Amniotic epithelial cell (primary cell): Measurements from ENCODE around the gene SCGB2B2.
"Not testable (repeated sequence)": the region's sequence is repeated elsewhere in the genome, so short reads cannot be mapped to it uniquely, and the experiment has no call there.

Experiments
- DNase-seq: peaks from one replicate; pipeline ENCODE4 v3.0.0-alpha.2; 2010; ENCODE audit warnings: low read depth

Gene SCGB2B2

DNA sequence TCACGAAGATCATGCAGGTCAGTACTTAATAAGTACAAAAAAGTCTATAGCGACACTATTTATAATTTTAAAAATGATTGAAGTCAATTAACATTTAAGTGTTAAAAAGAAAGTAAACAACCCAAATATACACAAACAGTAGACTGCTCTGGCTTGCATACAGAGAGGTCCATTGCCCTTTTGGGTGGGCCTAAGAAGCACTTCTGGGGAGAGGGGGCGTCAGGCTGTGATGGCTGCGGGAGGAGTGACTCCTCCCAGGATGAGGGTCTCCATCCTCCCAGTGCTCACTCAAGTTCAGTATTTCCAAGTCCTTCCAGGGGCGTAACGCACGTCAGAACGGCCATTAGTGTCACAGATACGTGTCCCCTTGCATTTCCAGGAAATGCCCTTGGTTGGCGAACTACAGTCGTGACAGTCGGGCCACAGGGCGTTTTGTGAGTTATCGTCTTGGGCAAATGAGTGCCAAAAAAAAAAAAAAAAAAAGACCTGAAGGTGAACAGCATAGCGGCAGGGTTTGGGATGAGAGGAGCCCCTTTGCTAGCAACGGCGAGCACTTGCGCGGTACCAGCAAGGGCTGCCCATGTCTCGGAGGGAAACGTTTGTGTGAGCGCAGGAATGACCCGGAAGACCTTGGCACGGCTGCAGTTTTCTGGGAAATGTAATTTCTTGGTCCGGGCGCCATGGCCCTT, at the start of gene SCGB2B2:
Gene SCGB2B2, minus strand, starts transcription at position 463 of the 689 bp plus-strand sequence. CDS start 82,596 bp downstream, outside the sequence.
- DNase-seq: no peak

DNA sequence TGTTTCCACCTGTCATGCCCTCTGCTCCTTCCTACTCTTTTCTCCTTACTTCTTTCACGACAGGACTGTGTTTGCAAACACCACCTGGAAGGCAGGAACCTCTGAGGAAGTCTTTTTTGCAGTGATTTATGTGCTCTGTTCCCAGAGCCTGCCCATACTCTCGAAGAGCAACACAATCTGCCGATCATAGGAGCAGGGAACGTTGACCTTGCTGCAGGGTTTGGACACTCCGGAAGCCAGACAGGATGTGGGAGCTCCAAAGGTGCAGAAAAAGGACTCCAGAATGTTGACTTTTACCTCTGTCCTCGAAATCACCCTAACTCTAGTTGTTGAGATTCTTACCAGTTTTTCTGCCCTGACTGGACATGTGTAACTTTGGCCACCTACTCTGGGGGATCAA, 48.4 kb upstream of the SCGB2B2 start:
- DNase-seq: no peak

- DNase-seq: no peak
Observed at GRCh38 chr19:34722353-34722752, 45.4 kb upstream of the SCGB2B2 start.

DNA sequence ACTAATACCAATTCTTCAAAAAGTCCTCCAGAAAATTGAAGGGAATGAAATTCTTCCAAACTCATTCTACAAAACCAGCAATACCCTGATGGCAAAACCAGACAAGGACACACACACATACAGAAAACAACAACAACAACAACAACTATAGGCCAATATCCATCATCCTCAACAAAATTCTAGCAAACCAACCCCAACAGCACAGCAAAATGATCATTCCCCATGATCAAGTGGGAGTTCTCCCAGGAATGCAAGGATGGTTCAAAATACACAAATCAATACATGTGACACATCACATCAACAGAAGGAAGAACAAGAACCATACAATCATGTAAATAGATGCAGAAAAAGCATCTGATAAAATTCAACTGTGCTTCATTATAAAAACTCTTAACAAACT, 38.4 kb upstream of the SCGB2B2 start:
- DNase-seq: no peak

DNA sequence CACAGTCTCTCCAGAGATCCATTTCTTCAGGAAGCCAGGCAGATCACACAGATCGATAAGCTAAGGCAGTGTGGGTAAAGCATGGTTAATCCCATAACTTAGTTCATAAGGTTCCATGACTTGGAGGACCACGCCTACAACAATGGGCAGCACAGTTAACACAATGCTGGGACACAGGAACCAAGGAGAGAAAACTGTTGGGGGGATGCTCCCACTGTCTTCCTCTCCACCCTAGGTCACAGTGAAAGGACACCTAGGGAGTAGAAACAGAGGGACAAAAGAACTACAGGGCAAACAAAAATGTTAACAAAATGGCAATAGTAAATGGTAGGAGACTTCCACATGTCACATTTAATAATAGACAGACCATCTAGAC, 36.3 kb upstream of the SCGB2B2 start:
- DNase-seq: no peak

- DNase-seq: peak; percentile 75
Observed at GRCh38 chr19:34712395-34713261, 35.7 kb upstream of the SCGB2B2 start.

DNA sequence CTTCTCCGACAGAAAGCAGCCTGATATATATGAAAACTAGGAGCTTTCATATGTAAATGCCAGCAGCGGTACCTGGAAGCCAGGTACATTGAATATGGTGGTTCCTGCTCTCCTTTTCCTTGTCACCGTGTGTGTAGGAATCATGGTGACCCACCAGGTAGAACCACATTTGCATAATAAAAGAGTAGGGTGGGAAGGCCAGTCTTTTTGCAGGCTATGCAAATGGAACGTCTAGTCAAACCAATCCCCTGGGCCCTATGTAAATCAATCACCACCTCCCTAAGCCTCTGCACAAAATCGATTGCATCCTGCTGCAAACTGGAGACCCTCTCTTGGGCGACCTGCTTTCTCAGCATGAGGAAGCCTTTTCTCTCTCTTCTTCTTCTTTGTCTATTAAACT, 34.9 kb upstream of the SCGB2B2 start:
- DNase-seq: no peak

- no peak for DNase-seq
Observed at GRCh38 chr19:34707661-34708060, 30.7 kb upstream of the SCGB2B2 start.

DNA sequence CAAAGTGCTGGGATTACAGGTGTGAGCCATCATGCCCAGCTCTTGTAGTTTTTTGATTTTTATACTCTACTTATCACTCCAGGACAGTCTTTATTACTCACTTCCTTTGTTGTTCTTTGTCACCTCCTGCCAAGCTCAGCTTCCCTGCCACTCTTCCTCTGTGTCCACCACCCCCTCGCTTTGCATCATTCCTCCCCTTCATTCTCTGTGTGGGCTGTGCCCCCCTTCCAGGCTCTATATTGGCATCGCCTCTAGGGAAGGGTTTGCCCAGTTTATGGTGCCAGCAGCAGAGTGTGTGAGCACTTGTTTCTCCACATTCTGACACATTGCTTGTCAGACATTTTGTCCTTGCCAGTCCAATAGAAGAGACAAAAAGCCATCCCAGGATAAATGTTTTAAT, 15.6 kb upstream of the SCGB2B2 start:
- DNase-seq: no peak

DNA sequence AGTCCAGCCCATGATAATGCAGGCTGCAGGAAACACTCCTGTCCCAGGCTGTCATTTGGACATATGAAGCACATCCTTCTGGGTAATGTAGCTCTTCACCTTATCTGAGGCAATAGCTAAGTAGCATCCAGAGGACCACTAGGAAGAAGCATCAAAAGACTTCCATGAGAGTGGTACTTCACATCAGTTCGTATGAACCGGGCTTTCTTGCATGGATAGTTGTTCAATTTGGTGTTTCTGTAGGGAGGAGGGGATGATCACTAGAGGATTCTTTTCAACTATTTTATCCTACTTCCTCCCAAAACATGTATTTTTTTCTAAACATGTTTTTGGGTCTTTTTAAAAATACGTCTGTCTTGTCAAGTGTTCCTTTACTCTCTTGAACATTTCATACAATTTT, 13.4 kb upstream of the SCGB2B2 start:
- DNase-seq: no peak

DNA sequence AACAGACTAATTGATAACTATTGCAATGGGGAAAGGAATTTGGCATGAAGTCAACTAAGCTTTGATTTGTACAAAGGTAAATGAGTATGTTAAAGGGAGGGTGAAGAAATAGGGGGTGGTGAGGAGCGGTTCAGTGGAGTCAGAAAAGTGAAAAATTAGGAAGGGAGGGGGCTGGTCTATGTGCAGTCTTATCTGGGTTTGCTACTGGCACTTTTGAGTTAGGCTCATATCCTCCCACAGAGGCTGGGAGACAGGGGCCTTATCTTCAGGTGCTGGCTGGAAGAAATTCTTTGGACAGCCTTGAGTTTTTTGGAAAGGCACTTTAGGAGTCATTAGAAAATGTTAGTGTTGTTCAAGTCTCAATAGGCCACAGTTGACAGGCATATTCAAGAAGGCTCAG, 11.6 kb upstream of the SCGB2B2 start:
- DNase-seq: no peak

GRCh38 chr19:34687348-34687747, 10.4 kb upstream of the SCGB2B2 start:
- no peak for DNase-seq

DNA sequence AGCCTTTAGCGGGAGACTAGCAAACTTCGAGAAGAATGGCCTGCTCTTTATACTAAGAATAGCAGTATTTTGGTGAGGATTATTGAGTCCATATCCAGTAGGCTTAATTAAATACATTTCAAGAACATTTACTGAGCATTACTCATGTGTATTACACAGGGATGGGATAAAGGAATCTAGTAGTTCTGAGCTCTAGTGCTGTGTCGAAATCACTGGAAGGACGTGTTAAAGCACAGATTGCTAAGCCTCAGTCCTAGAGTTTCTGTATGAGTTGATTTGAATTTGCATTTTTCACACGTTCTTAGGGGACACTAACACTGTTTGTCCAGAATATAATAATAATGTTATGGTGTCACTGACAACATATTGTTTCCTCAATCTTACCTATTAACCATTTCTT, 9.5 kb upstream of the SCGB2B2 start:
- peak; percentile 21 for DNase-seq

DNA sequence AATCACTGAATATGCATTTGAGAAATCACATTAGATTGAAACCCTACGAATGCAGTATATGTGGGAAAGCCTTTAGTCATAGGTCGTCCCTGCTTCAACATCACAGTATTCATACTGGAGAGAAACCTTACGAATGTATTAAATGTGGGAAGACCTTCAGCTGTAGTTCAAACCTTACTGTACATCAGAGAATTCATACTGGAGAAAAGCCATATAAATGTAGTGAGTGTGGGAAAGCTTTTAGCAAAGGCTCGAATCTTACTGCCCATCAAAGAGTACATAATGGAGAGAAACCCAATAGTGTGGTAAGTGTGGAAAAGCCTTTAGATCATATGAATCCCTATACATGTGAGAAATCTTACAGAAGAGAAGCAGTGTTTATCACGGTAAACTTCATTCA, 8.3 kb upstream of the SCGB2B2 start:
- DNase-seq: not testable (repeated sequence)

DNA sequence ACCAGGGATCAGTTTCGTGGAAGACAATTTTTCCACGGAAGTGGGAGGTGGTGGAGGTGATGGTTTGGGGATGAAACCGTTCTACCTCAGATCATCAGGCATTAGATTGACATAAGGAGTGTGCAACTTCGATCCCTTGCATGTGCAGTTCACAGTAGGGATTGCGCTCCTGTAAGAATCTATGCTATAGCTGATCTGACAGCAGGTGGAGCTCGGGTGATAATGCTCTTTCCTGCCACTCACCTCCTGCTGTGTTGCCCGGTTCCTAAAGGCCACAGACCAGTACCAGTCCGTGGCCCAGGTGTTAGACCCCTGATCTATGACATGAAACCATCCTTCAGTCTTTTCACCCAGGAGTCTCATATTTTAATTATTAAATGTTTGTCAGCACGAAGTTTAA, 4.5 kb upstream of the SCGB2B2 start:
- DNase-seq: no peak

GRCh38 chr19:34678421-34678820, 1.5 kb upstream of the SCGB2B2 start:
- no peak for DNase-seq

DNA sequence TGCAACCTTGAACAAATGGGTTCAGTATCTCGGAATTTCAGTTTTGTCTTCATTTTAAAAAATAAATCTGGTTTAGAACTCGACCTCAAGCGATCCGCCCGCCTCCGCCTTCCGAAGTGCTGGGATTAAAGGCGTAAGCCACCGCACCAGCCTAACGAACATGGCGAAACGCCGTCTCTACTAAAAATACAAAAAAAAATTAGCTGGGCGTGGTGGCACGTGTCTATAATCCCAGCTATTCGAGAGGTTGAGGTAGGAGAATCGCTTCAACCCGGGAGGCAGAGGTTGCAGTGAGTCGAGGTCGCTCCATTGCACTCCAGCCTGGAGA, 1.1 kb upstream of the SCGB2B2 start:
- DNase-seq: no peak

- peak; percentile 98 for DNase-seq
Observed at GRCh38 chr19:34677386-34678084, 576 bp upstream of the SCGB2B2 start, which contains the start of gene ZNF302. Gene ZNF302, plus strand, starts transcription at chr19:34677678. Its CDS starts 1,127 bp downstream, at chr19:34678805.

DNA sequence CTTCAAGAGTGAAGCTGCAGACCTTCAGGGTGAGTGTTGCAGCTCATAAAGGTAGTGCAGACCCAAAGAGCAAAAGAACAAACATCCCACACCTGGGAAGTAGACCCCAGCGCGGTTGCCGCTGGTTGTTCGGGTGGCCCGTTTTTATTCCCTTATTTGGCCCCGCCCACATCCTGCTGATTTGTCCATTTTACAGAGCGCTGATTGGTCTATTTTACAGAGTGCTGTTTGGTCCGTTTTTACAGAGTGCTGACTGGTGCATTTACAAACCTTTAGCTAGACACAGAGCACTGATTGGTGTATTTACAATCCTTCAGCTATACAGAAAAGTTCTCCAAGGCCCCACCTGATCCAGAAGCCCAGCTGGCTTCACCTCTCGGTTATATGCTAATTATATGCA, 1.0 kb downstream of the SCGB2B2 start:
- DNase-seq: no peak

DNA sequence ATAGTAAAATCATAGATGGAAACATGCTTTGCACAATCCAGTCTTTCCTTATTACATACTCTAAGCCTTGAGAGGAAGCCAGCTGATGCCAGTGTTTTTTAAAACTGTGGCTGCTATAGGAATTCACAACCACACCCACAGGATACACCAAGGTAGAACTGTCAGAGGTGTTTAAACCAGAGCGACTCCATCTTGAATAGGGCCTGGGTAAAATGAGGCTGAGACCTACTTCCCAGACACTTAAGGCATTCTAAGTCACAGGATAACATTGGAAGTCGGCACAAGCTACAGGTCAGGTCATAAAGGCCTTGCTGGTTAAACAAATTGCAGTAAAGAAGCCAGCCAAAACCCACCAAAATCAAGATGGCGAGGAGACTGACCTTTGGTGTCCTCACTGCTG, 1.7 kb downstream of the SCGB2B2 start:
- no peak for DNase-seq

DNA sequence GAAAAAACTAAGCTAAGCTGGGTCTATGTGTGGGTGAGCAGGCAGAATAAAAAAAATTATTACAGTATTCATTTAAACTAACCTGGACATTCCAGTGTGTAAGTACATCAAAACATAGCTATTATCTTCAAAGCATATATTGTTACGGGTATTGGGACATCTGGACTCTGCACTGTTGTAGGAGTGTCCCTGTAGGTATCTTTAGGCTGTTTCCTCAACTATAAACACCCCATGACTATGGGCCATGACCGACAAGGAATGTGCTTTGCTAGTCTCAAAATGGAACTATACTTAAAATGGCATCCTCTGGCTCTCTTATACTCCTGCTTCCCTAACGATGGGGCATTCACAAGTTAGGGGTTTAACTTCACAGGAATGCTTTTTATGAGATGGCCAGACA, 3.4 kb downstream of the SCGB2B2 start:
- DNase-seq: no peak

GRCh38 chr19:34671972-34672371, 5.0 kb downstream of the SCGB2B2 start:
- no peak for DNase-seq

DNA sequence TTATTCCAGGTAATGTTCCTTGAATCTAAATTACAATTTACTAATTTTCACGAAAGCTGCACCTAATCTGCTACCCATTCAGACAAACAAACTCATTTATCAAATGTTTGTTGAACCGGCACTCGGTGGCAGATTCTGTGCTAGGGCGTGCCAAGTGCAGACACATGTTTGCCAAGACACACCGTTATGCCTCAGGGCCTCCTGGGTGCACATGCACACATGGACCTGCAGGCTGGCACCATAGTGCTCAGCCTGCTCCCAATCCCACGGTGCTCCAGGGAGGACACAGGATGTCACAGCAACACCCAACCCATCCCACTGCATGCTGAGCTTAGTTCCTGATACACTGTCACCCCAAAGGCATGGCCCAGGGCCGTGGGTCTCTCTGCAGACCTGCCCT, 7.7 kb downstream of the SCGB2B2 start:
- DNase-seq: no peak
